GM13977 (cell line): ENCODE data around the gene NECTIN1.

Source experiments
- DNase-seq: peaks from one replicate; pipeline ENCODE4 v3.0.0; 2012; ENCODE audit warnings: low spot score
- in situ Hi-C: fragments of 300-500 bp; cut with MboI; formaldehyde crosslinking; loops from one replicate; pipeline ENCODE4 v1.12.0; 2022; ENCODE audit warnings: low sequenced_read_pairs, low pct_unique_long_range_greater_than_20kb, mixed read lengths, inconsistent platforms; ENCODE audit not compliant: unreplicated experiment
- TF ChIP-seq, protein P1 (sequence below): IDR thresholded peaks from 2 replicates; pipeline ENCODE4 v1.5.1; 2012; ENCODE audit warnings: mild to moderate bottlenecking, control low read depth; ENCODE audit not compliant: insufficient read depth; ENCODE audit errors: extremely low read depth, missing control alignments

Gene NECTIN1

DNA sequence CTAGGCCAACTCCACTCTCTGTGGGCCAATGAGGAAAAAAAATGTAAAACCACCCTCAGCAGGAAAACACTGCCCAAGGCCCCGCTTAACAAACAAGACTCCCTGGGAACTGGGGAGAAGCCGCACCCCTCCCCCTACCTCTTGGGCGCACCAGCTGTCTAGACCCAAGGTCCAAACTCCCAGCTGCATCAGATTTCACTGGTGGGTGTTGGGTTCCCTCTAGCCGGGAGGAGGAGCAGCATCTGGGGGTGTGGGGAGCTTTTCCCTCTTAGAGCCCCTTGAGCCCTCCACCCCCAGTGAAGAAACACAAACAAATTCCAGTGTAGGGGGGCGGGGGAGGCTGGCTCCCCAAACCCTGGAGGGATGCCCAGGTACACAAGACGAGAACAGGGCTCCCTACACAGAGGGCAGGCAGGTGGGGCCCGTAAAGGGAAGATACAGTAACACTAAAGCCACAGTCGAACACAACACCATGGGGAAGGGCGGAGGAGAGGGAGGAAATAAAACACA lies 64.9 kb downstream of the NECTIN1 start:
- in situ Hi-C loops, result no loop called here
- no peak for DNase-seq
- TF ChIP-seq, protein P1, sequence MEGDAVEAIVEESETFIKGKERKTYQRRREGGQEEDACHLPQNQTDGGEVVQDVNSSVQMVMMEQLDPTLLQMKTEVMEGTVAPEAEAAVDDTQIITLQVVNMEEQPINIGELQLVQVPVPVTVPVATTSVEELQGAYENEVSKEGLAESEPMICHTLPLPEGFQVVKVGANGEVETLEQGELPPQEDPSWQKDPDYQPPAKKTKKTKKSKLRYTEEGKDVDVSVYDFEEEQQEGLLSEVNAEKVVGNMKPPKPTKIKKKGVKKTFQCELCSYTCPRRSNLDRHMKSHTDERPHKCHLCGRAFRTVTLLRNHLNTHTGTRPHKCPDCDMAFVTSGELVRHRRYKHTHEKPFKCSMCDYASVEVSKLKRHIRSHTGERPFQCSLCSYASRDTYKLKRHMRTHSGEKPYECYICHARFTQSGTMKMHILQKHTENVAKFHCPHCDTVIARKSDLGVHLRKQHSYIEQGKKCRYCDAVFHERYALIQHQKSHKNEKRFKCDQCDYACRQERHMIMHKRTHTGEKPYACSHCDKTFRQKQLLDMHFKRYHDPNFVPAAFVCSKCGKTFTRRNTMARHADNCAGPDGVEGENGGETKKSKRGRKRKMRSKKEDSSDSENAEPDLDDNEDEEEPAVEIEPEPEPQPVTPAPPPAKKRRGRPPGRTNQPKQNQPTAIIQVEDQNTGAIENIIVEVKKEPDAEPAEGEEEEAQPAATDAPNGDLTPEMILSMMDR, result no peak

DNA sequence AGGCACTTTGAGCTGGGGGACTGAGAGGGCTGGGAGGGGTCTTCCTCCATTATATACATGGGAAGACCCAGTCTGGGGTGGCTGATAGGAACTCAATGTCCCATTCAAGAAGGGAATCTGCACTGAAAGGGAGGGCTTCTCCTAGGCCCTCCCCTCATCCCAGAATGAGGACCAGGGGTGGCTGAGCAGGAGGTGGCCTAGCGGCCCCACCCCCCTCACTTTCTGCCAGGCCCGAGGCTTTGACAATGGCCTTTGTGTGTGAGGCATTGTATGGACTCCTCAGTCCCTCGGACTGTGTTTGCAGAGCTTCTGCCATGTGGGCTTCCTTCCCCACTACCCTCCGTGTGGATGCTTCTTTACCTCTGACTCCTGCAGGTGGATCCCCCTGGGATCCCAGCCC lies 65.7 kb downstream of the NECTIN1 start:
- DNase-seq, result no peak
- in situ Hi-C loops, result no loop called here
- TF ChIP-seq, protein P1, result no peak

DNA sequence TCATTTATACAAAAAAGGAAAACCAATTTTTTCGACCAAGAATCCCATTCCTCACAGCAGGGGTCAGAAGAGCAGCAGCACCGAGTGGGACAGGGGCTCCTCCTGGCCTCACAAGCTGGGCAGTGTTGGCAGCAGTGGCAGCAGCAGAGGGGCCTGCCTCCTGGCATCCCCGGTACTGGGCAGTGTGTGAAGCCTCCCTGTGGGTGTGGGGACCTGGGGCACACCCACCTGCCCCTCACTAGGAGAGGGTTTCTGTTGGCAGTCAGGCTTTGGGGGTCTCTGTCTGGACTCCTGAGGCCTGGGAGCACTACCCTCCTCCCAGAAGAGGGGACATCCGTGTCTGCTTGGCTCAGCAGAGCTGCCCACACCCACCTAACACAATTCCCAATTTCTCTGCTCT lies 67.8 kb downstream of the NECTIN1 start:
- DNase-seq, result no peak
- in situ Hi-C loops, result no loop called here
- TF ChIP-seq, protein P1, result no peak

DNA sequence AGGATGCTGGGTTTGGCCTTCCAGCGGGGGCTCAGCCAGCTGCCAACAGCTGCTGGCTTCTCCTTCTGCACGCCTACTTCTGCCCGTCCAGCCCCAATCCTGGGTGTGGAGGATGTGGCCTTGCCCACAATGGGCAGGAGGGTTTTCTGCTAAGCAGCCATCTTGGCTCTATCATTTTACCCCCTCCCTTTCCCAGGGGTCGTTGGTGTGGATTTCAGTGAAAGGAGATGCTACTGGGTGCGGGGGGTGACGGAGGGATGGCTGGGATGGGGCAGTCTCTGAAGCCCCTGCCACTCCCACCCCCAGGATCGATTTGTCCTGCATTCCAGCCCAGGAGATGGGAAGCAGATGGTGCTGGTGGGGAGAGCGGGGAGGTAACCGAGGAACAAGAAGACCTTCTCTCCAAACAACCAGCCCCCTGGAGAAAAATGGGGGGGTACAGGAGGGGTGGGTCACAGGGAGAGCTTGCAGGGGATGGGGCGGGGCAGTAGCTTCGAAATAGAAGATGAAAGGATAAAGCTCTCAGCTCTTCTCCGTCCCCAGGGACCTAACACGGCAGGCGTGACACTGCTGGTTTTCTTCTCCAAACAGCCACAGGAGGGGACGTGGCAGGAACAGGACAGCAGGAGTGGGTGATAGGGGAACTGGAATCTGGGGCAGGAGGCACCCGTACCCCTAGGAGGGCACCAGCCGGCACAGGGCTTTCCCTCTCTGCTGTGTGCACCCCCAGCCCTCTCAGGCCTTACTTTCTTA lies 68.9 kb downstream of the NECTIN1 start:
- TF ChIP-seq, protein P1, result no peak
- in situ Hi-C loops, result no loop called here
- no peak for DNase-seq

DNA sequence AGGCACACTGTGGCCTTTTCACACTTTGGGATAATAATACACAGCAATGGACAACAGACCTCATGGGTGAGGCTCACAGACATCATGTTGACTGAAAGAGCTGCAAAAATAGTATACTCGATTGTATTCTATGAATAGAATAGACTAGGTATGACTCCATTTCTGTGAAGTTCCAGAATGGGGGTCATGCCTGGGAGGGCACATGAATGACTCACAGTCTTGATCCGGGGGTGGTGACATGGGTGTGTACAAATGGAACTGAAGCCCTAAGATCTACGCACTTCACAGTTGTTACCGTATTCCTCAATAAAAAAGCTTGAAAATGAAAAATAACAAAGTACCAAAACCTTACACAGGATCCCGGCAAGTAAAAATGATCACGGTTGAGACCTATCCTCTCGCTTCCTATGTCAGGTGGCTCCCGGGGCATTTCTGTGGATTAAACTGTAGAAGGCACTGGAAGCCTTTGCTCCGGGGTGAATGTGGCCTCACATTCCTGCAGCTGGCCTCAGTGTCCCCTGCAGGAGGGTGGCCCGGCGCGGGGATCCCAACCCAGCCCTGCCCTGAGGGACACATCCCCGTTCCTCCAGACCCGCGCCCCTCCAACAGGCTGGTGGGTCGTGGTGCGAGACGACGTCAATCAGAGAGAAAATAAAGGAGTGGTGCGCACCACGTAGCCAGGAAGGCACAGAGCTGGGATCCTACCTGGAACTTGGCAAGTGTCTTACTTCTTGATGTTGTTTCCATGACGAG lies 75.9 kb downstream of the NECTIN1 start:
- DNase-seq, result peak; percentile 52
- in situ Hi-C loops, result no loop called here
- TF ChIP-seq, protein P1, result no peak

DNA sequence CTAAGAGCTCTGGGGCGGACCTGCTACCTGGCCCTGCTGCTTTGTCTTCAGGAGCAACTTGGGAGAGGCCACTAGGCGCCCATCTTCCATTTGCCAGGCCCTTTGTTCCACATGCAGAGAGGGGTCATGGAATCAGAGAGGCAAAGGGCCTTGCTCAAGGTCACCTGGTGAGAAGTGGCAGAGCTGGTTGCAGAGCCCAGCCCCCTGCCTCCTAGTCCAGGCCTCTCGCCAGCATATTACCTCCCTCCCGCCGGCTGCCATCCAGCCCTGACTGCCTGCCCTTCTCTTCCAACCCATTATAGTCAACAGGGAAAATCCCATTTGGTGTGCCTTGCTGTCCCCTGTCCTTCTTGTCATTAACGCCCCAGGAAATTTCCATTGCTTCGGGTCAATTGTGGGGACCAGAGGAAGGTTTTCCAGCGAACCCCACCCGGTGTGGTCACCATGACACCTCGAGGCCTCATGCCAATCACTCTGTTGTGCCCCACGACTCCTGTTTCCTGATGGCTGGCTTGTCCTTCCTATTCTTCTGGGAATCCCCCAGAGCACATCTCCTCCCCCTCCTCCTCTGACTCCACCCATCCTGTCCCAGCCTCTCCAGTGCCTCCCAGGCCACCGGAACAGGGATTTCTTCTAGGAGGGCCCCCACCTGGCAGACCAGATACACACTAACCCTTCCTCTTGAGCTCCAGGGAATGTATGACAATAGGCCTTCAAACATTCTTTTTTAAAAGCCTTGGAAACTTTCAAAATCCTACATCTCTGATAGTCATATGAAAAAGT lies 77.0 kb downstream of the NECTIN1 start:
- in situ Hi-C loops, result no loop called here
- TF ChIP-seq, protein P1, result no peak
- DNase-seq, result no peak
